Activated B cell treated with CpG ODN at 0.5 μM for 24 hours (primary cell): ENCODE measurements around the gene PRM1. TPM values are rescaled to one million over a fixed set of nuclear protein-coding genes. Genes with fewer than 3 reads are reported as not detected.

Source experiments
- ATAC-seq: fragments of 200-7000 bp; cut with Tn5 transposase; one replicate; pipeline ENCODE4 v1.10.0; 2021; ENCODE audit warnings: low read depth, mild to moderate bottlenecking, moderate library complexity
- CTCF ChIA-PET: fragments of 350-600 bp; sonication (Branson Sonifier 250); formaldehyde crosslinking; loops from one replicate; lab custom pipeline; 2021; ENCODE audit warnings: antibody characterized with exemption; lab: Charles Lee
- POLR2A ChIA-PET: fragments of 350-600 bp; sonication (Branson Sonifier 250); formaldehyde crosslinking; loops from one replicate; lab custom pipeline; 2021; ENCODE audit warnings: antibody characterized with exemption; lab: Charles Lee
- DNase-seq: peaks from one replicate; pipeline ENCODE4 v3.0.0; 2022
- H3K27ac Mint-ChIP-seq: one replicate; pipeline ENCODE4 v1.8.0; 2020; ENCODE audit warnings: mixed read lengths
- H3K27me3 Mint-ChIP-seq: one replicate; pipeline ENCODE4 v1.8.0; 2021; ENCODE audit warnings: mixed read lengths
- H3K36me3 Mint-ChIP-seq: one replicate; pipeline ENCODE4 v1.8.0; 2021; ENCODE audit warnings: low read depth, mixed read lengths
- H3K4me1 Mint-ChIP-seq: one replicate; pipeline ENCODE4 v1.8.0; 2021; ENCODE audit warnings: mixed read lengths
- H3K4me3 Mint-ChIP-seq: one replicate; pipeline ENCODE4 v1.8.0; 2020; ENCODE audit warnings: mild to moderate bottlenecking, mixed read lengths
- H3K9me3 Mint-ChIP-seq: one replicate; pipeline ENCODE4 v1.8.0; 2020; ENCODE audit warnings: mixed read lengths
- intact Hi-C: fragments of 100-400 bp; cut with micrococcal nuclease; formaldehyde crosslinking; loops from one replicate; pipeline ENCODE4 v1.15.1; 2024
- total RNA-seq: library from RNA; stranded (reverse); gene quantifications from 2 replicates; pipeline ENCODE4 v1.2.3, GENCODE V29; 2022
- TF ChIP-seq, protein P1 (sequence below): fragments of 200-600 bp; IDR thresholded peaks from one replicate; pipeline ENCODE4 v1.8.0; 2022; ENCODE audit warnings: antibody characterized with exemption, mild to moderate bottlenecking

PRM1 gene
- total RNA-seq, 1 donor from 2014 or later = not detected

DNA sequence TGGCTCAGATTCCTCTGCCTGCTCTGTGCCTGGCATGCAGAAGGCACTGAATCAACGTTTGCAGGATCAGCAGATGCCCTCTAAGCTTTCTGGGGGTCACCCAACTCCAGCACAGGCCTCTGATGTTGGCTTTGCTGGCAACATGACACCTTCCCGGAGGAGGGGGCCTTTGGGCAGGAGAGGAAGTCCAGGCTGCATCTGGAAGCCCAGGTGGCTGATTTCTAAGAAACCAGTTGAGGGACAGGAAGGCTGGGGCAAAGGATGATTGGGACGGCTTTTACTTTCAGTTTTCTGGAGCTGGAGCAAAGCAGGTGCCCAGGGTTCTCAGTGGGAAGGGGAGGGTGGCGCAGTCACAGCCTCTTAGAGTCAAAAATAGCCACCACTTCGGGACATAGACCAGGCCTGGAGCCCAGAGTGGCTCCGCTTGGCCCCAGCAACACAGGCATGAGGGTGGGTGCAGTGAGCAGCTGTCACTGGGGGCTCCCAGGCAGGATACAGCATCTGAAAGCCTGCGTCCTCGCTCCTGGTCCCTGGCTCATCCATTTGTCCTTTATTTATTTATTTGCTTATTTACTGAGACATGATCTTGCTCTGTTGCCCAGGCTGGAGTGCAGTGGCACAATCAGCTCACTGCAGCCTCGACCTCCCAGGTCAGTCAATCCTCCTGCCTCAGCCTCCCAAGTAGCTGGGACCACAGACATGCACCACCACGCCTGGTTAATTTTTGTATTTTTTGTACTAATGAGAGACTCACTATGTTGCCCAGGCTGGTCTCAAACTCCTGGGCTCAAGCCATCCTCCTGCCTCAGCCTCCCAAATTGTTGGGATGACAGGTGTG is 40.3 kb downstream of the PRM1 start:
- H3K4me1 Mint-ChIP-seq = peaks cover 4% of the 10 kb centered on the region
- H3K9me3 Mint-ChIP-seq = no peaks in the 10 kb centered on the region
- TF ChIP-seq, protein P1, sequence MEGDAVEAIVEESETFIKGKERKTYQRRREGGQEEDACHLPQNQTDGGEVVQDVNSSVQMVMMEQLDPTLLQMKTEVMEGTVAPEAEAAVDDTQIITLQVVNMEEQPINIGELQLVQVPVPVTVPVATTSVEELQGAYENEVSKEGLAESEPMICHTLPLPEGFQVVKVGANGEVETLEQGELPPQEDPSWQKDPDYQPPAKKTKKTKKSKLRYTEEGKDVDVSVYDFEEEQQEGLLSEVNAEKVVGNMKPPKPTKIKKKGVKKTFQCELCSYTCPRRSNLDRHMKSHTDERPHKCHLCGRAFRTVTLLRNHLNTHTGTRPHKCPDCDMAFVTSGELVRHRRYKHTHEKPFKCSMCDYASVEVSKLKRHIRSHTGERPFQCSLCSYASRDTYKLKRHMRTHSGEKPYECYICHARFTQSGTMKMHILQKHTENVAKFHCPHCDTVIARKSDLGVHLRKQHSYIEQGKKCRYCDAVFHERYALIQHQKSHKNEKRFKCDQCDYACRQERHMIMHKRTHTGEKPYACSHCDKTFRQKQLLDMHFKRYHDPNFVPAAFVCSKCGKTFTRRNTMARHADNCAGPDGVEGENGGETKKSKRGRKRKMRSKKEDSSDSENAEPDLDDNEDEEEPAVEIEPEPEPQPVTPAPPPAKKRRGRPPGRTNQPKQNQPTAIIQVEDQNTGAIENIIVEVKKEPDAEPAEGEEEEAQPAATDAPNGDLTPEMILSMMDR = no peak
- intact Hi-C loops = no loop called here
- no peaks in the 10 kb centered on the region for H3K27me3 Mint-ChIP-seq
- no peaks in the 10 kb centered on the region for H3K36me3 Mint-ChIP-seq
- no peak overlapping the region for H3K27ac Mint-ChIP-seq
- no peak overlapping the region for H3K4me3 Mint-ChIP-seq
- ATAC-seq = no peak
- no peak for DNase-seq
- ChIA-PET POLR2A (interaction anchor here (0.6 to 1.9 kb wide), 3 partner anchors 14 to 16 kb away, joined by 4 to 9 read pairs (median 5); partner anchors contain the start of gene SOCS1), CTCF (no interaction called here)

DNA sequence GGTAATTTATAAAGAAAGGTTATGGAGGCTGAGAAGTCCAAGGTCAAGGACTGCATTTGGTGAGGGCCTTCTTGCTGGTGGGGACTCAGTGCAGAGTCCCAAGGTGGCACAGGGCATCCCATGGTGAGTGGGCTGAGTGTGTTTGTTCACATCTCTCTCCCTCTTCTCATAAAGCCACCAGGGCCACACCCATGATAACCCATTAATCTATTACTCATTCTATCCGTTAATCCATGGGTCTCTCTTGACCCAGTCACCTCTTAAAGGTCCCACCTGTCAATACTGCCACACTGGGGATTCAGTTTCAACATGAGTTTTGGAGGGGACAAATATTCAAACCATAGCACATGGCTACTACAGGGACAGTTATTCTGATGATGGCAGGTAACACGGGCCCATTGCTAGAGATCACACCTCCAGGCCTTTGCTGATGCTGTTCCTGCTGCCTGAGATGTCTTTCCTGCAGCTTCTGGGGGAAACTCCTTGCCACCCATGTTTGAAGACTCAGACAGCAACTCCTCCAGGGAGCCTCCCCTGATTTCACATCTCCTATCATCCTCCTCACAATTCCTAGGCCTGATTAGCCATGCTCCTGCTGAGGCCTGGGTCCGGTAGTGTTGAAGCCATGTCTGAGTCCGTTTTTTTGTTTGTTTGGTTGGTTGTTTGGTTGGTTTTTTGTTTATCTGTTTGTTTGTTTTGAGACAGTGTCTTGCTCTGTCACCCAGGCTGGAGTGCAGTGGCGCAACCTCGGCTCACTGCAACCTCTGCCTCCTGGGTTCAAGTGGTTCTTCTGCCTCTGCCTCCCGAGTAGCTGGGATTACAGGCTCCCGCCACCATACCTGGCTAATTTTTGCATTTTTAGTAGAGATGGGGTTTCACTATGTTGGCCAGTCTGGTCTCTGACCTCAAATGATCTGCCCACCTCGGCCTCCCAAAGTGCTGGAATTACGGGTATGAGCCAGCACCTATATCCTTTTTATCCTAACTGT is 41.2 kb downstream of the PRM1 start:
- TF ChIP-seq, protein P1 = no peak
- Mint-ChIP-seq H3K36me3 (no peaks in the 10 kb centered on the region), H3K4me3 (no peak overlapping the region), H3K4me1 (peaks cover 4% of the 10 kb centered on the region), H3K27ac (no peak overlapping the region), H3K27me3 (no peaks in the 10 kb centered on the region), H3K9me3 (no peaks in the 10 kb centered on the region)
- ChIA-PET POLR2A (interaction anchor here (0.6 to 2.2 kb wide), 3 partner anchors 13 to 15 kb away, joined by 5 to 9 read pairs (median 5); partner anchors contain the start of gene SOCS1), CTCF (no interaction called here)
- no peak for ATAC-seq
- intact Hi-C loops = no loop called here
- no peak for DNase-seq

DNA sequence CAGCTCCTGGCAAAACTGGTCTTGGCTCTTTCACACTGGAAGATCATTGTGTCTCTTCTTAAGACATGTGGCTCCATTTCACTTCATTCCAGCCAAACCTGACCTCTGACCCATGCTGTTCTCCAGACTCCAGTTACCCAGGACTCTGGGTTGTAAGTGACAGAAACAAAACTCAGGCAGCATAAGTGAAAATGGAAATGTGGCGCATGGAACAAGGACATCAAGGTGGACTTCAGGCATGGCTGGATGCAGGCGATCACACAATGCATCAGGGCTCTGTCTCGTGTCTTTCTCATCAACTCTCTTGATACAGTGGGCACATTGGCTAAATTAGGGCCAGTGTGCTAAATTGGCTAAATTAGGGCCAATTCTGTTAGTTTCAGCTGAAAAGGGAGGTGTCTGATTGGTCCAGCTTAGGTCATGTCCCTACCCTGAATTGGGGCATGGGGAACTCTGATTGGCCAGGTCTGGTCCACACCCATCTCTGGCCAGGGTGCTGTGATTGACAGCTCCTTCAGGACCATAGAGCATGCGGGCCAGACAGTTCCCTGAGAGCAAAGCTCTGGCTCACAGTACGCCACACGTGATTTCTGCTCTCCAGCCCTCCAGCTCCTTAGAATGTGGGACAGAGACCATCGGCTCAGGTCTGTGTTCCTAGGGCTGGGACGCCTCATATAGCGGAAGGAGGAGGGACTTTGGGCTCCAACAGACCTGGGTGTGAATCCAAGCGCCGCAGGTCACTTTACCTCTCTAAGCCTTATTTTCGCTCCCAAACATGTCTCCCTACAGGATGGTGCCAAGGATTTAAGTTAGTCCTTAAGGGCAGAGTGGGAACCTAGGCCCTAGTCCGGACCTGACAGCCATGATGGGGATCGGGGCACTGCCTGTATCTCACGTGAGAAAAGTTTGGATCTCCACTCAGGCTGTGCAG is 42.6 kb downstream of the PRM1 start:
- H3K4me1 Mint-ChIP-seq = peaks cover 15% of the 10 kb centered on the region
- POLR2A ChIA-PET = interaction anchor here (1.6 to 2.2 kb wide), 2 partner anchors 13 to 16 kb away, joined by 5 to 6 read pairs; no protein-coding TSS in a partner anchor
- H3K4me3 Mint-ChIP-seq = no peak overlapping the region
- TF ChIP-seq, protein P1 = no peak
- H3K36me3 Mint-ChIP-seq = no peaks in the 10 kb centered on the region
- no peak for ATAC-seq
- H3K27ac Mint-ChIP-seq = no peak overlapping the region
- CTCF ChIA-PET = no interaction called here
- intact Hi-C loops = no loop called here
- no peaks in the 10 kb centered on the region for H3K9me3 Mint-ChIP-seq
- no peaks in the 10 kb centered on the region for H3K27me3 Mint-ChIP-seq
- no peak for DNase-seq

DNA sequence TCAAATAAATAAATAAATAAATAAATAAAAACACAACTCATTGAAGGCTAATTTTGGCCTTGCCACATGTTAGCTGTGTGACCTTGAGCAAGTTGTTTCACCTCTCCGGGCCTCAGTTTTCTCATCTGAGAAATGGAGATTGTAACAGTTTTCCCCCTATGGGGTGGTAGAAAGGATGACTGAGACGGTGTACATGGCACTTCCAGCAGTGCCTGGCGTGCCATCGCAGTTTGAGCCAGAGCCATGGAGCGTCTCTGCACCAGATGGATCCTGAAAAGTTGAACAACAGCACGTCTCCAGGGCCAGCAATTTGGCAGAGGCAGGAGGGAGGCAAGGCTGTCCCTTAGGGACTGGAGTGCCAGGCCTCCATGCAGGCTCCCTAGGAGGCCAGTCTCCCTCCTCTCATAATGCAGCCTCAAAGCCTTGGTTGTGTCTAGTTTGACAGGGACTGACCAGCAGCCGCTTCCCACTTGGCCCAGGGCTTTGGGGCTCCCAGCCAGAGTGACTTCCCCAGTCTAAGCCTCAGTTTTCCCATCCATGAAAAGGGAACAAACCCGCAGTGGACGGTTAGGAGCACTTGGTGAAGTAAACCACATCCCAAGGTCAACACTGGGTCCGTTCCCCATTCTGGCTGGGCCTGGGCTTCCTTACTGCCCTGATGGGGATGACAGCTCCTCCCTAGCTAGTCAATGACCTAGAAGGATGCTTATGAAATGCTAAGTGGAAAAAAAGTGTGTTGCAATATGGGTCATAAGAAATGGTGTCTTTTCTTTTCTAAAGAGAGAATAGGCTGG is 44.5 kb downstream of the PRM1 start:
- CTCF ChIA-PET = no interaction called here
- TF ChIP-seq, protein P1 = no peak
- Mint-ChIP-seq H3K27me3 (no peaks in the 10 kb centered on the region), H3K4me1 (peaks cover 33% of the 10 kb centered on the region), H3K9me3 (no peaks in the 10 kb centered on the region), H3K4me3 (no peak overlapping the region), H3K27ac (no peak overlapping the region), H3K36me3 (no peaks in the 10 kb centered on the region)
- POLR2A ChIA-PET = interaction anchor here (0.7 kb wide), 2 partner anchors 15 to 50 kb away, joined by 3 to 4 read pairs; no protein-coding TSS in a partner anchor
- no peak for DNase-seq
- no peak for ATAC-seq
- intact Hi-C loops = no loop called here
